ENCODE measurements around the gene TINAG.

TINAG gene

DNA sequence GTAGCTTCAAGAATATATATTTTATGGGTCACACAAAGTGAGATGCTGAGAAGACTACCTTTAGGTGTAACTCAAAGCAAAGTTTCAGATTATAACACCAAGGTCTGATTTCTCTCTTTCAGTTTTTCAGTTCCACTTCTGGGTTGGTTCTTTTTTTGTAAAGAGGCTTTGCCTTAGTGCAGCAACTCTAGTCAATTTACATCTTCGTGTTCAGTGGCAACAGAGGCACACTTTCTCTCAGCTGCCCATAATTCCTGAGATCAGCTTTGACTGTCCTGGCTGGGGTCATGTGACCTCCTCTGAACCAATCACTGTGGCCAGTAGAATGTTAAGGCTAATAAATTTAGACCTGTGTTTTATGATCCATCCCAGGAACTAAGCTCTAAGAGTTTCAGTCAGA lies 120.2 kb downstream of the TINAG start:
- Histone ChIP-seq H3K36me3 (no peaks in the 10 kb centered on the region), H3K27me3 (ENCODE audit: insufficient read depth, low read depth, severe bottlenecking) (peaks cover 9% of the 10 kb centered on the region), H3K27ac (no peak overlapping the region), H3K4me3 (ENCODE audit: low read depth, low read length) (no peak overlapping the region), H3K9me3 (ENCODE audit: severe bottlenecking) (no peaks in the 10 kb centered on the region)
- DNase-seq = no peak
- TF ChIP-seq, protein P1, sequence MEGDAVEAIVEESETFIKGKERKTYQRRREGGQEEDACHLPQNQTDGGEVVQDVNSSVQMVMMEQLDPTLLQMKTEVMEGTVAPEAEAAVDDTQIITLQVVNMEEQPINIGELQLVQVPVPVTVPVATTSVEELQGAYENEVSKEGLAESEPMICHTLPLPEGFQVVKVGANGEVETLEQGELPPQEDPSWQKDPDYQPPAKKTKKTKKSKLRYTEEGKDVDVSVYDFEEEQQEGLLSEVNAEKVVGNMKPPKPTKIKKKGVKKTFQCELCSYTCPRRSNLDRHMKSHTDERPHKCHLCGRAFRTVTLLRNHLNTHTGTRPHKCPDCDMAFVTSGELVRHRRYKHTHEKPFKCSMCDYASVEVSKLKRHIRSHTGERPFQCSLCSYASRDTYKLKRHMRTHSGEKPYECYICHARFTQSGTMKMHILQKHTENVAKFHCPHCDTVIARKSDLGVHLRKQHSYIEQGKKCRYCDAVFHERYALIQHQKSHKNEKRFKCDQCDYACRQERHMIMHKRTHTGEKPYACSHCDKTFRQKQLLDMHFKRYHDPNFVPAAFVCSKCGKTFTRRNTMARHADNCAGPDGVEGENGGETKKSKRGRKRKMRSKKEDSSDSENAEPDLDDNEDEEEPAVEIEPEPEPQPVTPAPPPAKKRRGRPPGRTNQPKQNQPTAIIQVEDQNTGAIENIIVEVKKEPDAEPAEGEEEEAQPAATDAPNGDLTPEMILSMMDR (IDR thresholded peaks at IDR 0.05; ENCODE audit: low read depth, low read length) = no peak

DNA sequence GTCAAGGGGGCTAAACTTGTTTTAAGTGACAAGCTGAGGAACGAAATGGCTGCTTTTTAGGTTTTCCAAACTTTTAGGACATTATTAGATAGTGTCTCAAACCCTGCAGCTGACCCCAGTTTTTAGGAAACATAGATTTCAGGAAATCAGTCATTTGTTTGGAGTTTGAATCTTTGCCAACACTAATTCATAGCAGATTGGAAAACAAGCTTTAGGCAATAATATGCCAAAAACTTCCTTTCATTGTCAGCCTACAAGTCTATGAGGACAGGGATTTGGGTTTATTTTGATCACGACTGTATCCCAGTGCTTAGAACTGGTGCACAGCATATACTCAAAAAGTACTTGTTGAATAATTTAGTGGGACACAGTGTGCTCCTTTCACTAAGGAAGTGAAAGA lies 123.2 kb downstream of the TINAG start:
- H3K9me3 ChIP-seq (ENCODE audit: severe bottlenecking) = no peaks in the 10 kb centered on the region
- H3K27ac ChIP-seq = no peak overlapping the region
- no peak overlapping the region for H3K4me3 ChIP-seq (ENCODE audit: low read depth, low read length)
- H3K36me3 ChIP-seq = no peaks in the 10 kb centered on the region
- DNase-seq = no peak
- peaks cover 9% of the 10 kb centered on the region for H3K27me3 ChIP-seq (ENCODE audit: insufficient read depth, low read depth, severe bottlenecking)
- TF ChIP-seq, protein P1 (IDR thresholded peaks at IDR 0.05; ENCODE audit: low read depth, low read length) = no peak

All from WERI-Rb-1 (cell line).